ENCODE results near the gene SLC7A10.
"Not testable (repeated sequence)": the region's sequence is repeated elsewhere in the genome, so short reads cannot be mapped to it uniquely, and the experiment has no call there.

The SLC7A10 gene

DNA sequence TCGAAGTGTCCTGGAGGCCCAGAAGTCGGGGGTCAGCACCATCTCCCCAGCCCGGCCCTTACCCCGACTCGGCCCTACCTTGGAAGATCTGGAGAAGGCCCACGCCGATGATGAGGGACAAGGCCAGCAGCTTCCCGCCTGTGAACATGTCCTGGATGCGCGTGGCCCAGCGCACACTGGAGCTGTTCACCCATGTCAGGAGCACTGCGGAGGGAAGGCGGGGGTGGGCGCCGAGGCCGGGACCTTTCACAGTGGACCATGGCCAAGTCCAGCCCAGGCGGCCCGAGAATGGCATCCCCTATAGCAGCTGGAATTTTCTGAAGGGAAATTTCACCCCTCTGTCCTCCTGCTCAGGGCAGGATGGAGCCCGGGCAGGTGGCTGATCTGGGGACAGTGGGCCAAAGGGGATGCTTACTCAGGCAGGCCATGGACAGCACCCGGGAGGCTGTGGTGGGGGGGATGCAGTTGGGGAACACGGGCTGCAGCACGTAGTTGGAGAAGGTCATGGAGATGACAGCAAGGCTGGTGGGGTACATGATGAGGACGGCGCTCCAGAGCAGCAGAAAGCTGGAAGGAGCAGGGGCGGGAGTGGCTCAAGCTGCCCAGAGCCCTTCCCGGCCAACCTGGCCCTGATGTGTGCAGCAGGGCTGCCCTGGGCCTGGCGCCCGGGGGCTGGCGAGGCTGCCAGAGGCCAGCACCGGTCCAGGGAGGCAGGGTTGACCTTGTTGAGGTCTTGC, 13.0 kb downstream of the SLC7A10 start:
- no peak for DNase-seq

DNA sequence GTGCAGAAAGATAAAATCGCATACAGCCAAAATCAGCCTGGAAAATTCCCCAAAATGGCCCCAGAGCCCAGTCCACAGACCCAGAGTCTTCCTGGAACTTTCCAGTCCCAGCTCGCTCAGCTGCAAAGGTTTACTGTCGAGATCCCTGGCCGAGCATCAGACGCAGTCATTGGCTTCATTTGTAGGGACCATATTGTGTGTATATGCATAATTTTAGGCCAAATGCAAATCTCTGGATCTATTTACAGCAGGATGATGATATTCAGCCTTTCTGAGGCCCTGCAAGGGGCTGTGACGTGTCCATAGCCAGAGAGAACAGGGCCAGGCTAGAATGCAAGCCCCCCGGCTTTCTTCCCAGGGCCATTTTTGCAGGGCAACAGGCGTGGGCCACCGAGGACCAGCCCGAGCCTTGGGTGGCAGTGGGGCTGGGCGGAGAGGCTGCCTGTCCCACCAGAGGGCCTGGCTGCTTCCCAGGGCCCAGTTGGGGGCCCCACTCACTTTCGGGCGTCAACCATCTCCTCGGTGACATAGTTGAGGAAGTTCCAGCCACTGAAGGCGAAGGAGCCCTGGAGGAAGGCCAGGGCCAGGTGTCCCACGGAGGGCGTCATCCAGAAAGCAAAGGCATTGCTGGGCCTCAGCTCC, 13.7 kb downstream of the SLC7A10 start:
- no peak for DNase-seq

DNA sequence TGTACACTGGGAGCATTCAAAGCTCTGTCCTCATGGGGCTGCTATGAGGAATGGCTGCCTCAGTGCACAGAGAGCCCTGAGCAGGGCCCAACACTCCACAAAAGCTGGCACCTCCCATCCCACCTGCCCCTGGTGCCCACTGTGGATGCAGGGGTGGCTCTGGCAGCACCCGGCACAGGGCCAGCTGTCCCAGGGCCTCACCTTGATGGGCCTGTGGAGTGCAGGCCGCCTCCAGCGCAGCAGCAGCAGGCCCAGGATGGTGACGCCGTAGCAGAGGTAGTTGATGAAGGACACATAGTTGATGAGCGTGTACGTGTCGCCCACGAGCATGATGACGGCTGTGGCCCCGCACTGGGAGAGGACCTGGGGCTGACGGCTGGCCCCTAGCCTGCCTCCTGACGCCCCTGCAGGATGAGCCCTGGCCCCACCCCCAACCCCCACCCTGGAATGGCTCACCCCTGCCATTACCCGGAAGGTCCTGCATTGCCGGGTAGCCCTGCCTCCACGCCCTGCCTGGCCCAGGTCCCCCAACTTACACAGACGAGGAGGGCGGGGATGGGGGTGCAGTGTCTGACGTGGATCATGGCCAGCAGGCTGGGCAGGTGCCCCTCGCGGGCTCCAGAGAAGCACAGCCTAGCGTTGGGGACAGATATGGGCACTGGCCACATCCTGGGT, 15.2 kb downstream of the SLC7A10 start:
- DNase-seq = no peak

DNA sequence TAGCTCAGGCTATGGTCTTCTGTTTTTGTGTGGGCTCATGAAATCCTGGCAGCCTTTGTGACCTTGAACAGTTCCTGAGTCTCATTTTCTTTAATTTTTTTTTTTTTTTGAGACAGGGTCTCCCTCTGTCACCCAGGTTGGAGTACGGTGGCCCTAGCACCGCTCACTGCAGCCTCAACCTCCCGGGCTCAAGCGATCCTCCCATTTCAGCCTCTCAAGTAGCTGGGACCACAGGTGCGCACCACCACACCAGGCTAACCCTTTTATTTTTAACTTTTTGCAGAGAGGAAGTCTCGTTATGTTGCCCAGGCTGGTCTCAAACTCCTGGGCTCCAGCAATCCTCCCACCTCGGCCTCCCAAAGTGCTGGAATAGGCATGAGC, 15.8 kb downstream of the SLC7A10 start:
- not testable (repeated sequence) for DNase-seq

DNA sequence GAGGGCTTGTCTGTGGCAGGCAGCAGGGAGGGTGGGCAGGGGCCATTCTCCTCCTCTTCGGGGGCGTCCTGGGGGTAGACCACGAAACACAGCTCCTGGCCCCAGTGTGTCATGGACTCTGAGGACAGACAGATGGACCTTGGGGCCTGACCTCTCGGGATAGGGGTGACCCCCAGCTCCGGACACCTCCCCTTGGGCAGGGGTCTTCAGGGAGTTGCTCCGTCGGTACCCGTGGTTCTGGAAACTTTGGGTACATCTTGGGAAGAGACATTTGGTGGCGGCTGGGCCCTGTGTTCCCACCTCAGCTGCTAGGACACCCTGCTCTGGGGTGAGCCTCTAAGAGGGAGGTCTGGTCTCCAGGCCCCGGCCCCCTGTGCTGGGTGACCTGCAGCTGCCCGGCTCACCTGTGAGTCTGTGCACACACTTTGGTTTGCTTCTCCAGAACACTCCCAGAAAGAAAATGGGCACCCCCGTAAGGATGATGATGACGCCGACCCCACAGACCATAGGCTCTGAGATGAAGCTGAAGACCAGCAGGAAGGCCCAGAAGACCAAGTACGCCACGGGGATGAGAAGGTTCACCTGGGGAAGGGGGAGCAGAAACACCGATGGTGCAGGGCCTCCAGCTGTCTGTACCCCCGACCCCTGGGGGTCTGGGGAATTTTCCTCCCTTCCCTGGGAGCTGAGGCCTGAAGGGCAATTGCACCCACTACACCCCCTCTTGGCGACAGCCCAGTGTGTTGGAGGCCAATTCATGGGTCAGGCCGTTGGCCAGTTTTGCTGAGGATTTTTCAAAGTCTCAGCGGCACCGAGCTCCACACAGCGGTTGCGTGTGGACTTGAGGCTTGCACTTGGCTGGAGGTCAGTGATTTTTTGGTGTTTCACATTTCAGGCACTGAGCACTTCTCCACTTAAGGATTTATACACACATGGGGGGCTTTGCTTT, 16.5 kb downstream of the SLC7A10 start:
- DNase-seq = no peak

DNA sequence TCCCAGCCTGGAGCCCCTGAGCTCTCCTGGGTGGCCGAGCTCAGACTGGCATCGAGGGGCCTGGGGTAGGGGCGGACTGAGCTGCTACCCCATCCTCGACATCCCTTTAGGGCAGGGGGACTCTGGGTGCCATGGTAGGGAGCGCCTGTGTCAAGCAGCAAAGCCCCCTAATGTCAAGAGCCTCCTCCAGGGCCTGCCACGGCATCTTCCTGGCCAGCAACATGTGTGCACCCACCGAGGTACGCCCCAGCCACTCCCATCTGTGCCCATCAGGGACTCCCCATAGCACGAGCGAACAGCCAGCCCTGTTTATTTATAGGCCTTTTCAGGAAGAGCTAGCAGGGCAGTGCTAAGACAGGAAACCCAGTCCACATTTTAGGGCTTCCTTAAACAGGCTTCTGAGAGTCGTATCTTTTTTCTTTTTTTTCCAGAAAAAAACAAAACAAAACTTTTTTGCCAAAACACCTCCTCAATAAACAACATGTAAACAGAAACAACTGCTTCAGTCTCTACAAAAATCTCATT, 17.2 kb downstream of the SLC7A10 start:
- DNase-seq = no peak

DNA sequence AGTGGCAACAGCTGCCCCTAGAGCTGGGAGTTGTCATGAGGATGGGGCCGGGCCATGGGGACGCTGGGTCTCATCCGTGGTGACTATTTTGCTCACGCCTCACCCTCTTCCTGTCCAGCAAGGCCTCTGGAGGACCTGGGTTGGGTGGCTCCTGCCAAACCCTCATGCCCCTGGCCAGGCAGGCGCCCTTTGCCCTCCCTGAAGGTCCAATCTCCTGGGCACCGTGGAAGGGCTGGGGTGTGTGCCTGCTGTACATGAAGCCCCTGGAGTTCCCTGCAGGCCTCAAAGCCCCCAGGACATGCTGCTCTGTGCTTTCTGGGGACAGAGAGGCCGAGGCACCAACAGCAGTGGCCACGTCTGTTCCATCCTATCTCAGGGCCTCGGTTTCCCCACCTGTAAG, 17.7 kb downstream of the SLC7A10 start:
- DNase-seq = no peak

DNA sequence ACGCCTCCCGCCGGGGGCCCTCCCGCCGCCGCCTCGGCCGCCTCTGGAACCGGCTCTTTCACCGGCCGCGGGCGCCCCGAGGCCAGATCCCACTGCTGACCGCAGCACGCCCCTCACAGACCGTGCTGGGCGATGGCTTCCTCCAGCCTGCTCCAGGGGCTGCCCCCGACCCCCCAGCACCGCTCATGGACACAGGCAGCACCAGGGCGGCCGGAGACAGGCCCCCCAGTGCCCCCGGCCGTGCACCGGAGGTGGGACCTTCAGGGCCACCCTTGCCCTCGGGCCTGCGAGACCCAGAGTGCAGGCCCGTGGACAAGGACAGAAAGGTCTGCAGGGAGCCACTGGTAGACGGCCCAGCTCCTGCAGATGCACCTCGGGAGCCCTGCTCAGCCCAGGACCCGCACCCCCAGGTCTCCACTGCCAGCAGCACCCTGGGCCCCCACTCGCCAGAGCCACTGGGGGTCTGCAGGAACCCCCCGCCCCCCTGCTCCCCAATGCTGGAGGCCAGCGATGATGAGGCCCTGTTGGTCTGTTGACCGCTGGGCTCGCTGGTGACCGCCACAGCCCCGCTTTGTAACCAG, 18.5 kb downstream of the SLC7A10 start:
- DNase-seq = no peak

DNA sequence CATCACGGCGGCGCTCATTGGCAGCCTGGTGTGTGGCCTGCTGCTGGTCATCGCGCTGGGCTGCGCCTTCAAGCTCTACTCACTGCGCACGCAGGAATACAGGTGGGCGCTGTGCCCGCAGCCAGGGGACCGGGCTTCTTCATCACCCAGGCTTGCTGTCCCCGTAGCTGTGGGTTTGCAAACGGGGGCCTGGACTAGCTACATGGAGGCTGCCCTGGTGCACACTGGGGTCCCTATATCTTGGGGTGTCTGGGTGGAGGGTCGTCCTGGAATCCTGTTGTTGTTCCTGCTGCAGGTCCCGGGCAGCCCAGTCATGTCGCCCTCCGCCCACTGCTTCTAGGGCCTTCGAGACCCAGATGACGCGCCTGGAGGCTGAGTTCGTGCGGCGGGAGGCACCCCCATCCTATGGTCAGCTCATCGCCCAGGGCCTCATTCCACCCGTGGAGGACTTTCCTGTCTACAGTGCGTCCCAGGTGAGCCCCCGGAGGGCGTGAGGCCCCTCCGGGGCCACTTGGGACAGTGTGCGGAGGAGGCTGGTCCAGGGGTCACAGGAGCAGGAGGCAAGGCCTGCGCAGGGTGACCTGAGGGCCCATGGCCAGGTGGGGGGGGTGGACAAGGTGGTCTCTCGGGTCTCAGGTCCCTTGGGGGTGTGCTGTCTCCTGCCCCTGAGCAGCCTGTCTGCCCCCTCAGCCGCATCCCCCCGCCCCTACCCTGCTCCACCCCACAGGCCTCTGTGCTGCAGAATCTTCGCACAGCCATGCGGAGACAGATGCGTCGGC, 19.2 kb downstream of the SLC7A10 start:
- no peak for DNase-seq

DNA sequence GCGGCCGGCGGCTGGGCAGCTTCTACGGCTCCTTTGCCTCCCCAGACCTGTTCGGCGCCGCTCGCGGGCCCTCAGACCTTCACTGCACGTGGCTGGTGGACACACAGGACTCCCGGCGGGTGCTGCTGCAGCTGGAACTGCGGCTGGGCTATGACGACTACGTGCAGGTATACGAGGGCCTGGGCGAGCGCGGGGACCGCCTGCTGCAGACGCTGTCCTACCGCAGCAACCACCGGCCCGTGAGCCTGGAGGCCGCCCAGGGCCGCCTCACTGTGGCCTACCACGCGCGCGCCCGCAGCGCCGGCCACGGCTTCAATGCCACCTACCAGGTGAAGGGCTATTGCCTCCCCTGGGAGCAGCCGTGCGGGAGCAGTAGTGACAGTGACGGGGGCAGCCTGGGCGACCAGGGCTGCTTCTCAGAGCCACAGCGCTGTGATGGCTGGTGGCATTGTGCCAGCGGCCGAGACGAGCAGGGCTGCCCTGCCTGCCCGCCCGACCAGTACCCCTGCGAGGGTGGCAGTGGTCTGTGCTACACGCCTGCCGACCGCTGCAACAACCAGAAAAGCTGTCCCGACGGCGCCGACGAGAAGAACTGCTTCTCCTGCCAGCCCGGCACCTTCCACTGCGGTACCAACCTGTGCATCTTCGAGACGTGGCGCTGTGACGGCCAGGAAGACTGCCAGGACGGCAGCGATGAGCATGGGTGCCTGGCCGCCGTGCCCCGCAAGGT, 20.0 kb downstream of the SLC7A10 start:
- DNase-seq = no peak

DNA sequence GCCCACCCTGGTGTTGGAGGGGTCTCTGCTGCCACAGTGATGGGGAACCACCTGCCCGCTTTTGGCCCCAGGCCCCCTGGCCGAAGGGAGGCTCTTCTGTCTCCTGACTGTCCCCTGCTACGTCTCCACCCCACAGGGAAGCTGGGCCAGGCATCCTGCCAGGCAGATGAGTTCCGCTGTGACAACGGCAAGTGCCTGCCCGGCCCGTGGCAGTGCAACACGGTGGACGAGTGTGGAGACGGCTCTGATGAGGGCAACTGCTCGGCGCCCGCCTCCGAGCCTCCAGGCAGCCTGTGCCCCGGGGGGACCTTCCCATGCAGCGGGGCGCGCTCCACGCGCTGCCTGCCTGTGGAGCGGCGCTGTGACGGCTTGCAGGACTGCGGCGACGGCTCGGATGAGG, 20.5 kb downstream of the SLC7A10 start:
- DNase-seq = no peak

DNA sequence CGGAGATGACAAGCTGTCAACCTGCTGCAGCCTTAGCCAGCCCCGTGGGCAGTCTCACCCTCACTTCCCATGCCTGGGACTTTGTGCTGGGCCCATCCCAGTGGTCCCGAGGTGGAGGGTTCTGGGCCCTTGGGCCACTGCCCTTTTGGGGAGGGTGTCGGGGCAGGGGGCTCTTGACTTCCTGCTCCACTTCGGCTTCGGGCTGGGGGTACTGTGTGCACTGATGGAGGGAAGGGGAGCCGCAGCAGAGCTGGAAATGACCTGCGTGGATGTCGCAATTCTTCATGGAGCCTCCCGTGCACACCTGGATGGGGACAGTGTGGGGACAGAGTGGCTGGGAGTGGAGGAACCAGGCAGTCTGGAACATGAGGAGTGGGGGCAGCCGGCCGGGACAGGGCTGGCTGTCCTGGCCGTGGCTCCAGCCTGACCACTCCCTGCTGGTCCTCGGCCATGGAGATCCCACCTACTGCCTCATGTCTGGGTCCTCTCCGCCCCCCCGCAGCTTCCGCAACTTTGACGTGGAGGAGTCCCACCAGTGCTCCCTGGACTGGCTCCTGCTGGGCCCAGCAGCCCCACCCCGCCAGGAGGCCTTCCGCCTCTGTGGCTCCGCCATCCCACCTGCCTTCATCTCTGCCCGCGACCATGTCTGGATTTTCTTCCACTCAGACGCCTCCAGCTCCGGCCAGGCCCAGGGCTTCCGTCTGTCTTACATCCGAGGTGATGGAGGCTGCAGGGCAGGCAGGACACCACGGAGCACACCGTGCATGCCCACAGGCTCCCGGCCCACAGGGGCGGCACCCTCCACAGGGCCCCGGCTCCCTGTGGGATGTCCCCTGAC, 21.3 kb downstream of the SLC7A10 start:
- DNase-seq = no peak

DNA sequence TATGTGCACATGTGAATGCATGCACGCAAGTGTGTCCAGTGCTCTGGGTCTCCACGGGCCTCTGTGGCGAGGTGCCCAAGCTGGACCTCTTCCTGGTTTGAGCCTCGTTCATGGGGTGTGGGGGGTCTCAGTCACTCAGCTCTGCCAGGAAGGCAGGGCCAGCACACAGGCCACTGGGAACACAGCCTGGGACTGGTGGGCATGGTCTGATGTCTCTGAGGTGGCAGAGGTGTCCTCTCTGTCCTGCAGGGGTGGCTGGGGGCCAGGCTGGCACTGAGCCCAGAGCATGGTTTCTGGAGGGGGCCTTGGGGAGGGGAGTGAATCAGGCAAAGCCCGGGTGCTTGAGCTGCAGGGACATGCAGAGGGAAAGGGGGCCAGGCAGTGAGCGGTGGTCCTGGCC, 22.1 kb downstream of the SLC7A10 start:
- no peak for DNase-seq

DNA sequence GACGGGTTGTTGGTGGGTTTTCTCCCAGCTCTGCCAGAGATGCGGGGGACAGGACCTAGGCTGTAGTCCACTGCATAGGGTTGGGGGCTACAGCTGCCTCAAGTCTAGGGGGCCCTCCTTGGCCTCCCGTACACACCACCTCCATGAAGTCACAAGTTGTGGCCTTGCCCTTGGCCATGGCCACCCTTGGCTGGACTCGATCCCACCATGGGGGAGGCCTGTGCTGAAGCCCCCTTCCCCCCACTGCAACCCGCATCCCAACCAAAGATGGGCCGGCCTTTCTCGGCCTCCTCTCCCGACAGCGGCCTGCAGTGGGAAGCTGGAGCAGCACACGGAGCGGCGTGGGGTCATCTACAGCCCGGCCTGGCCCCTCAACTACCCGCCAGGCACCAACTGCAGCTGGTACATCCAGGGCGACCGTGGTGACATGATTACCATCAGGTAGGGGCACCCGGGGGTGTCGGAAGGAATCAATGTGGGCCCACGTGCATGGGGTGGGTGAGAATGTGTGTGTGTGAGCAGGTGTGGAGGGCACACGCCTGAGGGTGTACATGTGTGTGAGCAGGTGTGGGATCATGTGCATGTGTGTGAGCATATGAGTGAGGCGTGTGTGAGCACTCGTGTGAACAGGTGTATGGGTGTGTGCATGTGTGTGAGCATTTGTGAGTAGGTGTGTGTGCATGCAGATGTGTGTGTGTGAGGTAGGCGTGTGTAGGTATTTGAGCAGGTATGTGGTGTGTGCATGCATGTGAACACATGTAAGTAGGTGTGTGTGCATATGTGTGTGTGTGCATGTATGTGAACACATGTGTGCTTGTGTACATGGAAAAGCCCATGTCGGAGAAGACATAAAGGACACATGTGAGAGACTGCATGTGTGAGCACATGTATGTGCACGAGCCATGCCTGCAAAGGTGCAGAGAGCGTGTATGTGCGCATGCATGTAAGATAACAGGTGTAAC, 22.8 kb downstream of the SLC7A10 start:
- DNase-seq = no peak

DNA sequence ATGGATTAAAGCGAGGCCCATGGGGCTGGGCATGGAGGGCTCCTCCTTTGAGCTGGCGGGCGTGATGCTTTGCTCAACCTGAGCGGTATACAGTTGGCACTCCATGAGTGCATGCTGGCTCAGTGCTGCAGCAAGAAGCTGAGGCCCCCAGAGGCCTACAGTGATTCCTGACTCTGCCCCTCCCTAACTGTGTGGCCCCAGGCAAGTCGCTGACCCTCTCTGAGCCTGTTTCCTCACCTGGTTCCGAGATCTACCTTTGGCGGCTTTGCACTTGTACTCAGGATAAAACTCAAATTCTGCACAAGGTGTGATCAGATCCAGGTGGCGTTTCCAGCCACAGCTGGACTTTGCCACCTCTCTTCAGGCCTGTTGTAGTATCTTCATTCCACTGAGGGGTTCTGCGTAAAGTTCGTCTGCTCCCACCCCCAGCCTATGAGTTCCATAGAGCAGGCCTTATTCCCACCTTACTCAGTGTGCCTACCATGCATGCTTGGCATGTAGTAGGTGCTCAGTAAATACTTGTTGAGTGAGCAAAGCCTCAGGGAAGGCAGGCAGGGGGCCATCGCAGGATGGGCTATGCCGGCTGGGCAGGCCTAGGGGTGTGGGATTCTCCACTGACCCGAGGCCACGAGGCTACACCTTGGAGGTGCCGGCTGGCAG, 23.6 kb downstream of the SLC7A10 start:
- no peak for DNase-seq

DNA sequence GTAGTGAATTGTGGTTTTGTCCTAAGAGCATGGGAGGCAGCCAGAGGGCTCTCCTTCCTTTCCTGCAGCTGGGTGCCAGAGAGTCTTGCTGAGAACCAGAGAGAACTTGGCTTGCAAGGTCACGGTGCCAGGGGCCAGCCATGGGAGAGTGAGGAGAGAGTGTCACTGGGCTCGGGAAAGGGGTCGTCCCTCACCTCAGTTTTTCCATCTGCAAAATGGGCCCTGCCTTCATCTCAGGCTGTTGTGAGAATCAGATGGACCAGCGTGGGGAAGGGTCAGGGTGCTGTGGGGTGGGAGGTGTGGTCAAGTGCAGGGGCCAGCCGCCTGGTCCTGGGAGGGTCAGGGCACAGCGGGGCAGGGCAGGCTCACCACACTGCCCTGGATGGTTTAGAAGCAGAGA, 24.2 kb downstream of the SLC7A10 start:
- no peak for DNase-seq

DNA sequence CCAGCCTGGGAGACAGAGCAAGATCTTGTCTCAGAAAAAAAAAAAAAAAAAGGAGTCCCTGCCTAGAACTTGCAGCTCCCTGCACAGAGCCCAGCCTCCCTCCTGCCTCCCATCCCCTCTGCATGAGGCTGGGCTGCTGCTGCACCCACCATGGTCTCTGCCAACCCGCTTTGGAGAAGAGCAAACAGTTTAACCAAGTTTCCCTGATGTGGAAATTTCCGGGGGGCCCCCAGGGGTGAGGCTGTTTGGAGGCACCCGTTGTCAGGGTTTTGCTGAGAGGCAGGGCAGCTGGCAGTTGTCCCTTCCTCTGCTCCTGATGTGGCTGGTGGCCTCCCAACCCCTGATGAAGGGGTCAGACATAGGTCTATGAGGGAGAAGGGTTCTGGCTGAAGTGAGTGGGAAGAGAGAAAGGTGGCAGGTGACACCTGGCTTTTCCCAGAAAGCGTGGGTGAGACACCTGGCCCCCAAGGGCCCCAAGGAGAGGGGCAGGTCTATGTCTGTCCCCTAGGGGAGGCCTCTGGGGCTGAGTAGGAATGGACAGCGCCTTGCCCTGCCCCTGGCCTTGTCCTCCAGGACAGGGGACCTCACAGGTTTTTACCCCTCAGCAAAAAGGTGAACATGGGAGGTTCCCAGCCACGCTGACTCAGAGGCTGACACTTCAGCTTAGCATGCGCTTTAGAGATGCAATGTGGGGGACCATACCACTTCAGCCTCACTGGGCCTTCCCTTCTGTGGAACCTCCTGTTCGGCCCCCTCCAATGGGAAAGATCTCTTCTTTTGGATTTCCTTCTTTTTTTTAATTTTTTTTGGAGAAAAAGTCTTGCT, 26.0 kb downstream of the SLC7A10 start:
- DNase-seq = no peak

Data from DMS 273 treated with DMSO at 0.1 percent for 48 hours (cell line).